Pons (tissue), 1 donor: ENCODE results near the gene NAB1.
"Not testable (repeated sequence)": the region's sequence is repeated elsewhere in the genome, so short reads cannot be mapped to it uniquely, and the experiment has no call there.

Experiments
- DNase-seq: peaks from one replicate; pipeline ENCODE4 v3.0.0-alpha.2; 2016; ENCODE audit warnings: low spot score

Gene NAB1

GRCh38 chr2:190670182-190670946, 21.5 kb downstream of the NAB1 start:
- DNase-seq: no peak

- no peak for DNase-seq
Measured at GRCh38 chr2:190674966-190675650, 26.2 kb downstream of the NAB1 start.

GRCh38 chr2:190677255-190677654, 28.4 kb downstream of the NAB1 start:
- no peak for DNase-seq

- no peak for DNase-seq
Measured at GRCh38 chr2:190678444-190679162, 29.7 kb downstream of the NAB1 start.

GRCh38 chr2:190679391-190679790, 30.5 kb downstream of the NAB1 start:
- no peak for DNase-seq

GRCh38 chr2:190679813-190680591, 31.1 kb downstream of the NAB1 start:
- peak; percentile 81 for DNase-seq

GRCh38 chr2:190682168-190682567, 33.3 kb downstream of the NAB1 start:
- DNase-seq: no peak

GRCh38 chr2:190683802-190684201, 34.9 kb downstream of the NAB1 start:
- no peak for DNase-seq

GRCh38 chr2:190684931-190685330, 36.0 kb downstream of the NAB1 start:
- no peak for DNase-seq

GRCh38 chr2:190685333-190685732, 36.5 kb downstream of the NAB1 start:
- no peak for DNase-seq

- no peak for DNase-seq
Measured at GRCh38 chr2:190693533-190694232, 44.8 kb downstream of the NAB1 start.

- no peak for DNase-seq
Measured at GRCh38 chr2:190694479-190694878, 45.6 kb downstream of the NAB1 start.

- no peak for DNase-seq
Measured at GRCh38 chr2:190695739-190696138, 46.9 kb downstream of the NAB1 start.

- no peak for DNase-seq
Measured at GRCh38 chr2:190696792-190697398, 48.0 kb downstream of the NAB1 start.

- no peak for DNase-seq
Measured at GRCh38 chr2:190697421-190697820, 48.5 kb downstream of the NAB1 start.

GRCh38 chr2:190698895-190699294, 50.0 kb downstream of the NAB1 start:
- no peak for DNase-seq

- DNase-seq: no peak
Measured at GRCh38 chr2:190701586-190701985, 52.7 kb downstream of the NAB1 start.

GRCh38 chr2:190705280-190705679, 56.4 kb downstream of the NAB1 start:
- no peak for DNase-seq

- no peak for DNase-seq
Measured at GRCh38 chr2:190707726-190708125, 58.8 kb downstream of the NAB1 start.

GRCh38 chr2:190708650-190709049, 59.8 kb downstream of the NAB1 start:
- not testable (repeated sequence) for DNase-seq

- DNase-seq: no peak
Measured at GRCh38 chr2:190711069-190711468, 62.2 kb downstream of the NAB1 start.
